AG04450 (cell line): ENCODE results near the gene RAB3B. TPM values are rescaled to one million over a fixed set of nuclear protein-coding genes. Genes with fewer than 3 reads are reported as not detected.

Source experiments
- CTCF ChIA-PET: fragments of 300-600, 350-600 bp; formaldehyde crosslinking; extraction: SDS; loops from one replicate; lab custom pipeline; 2022; ENCODE audit warnings: antibody characterized with exemption, inconsistent platforms; lab: Charles Lee
- POLR2A ChIA-PET: fragments of 350-600 bp; formaldehyde crosslinking; extraction: SDS; loops from one replicate; lab custom pipeline; 2021; ENCODE audit warnings: antibody characterized with exemption, inconsistent platforms; lab: Yijun Ruan, JAX
- DNase-seq: peaks from one replicate; pipeline ENCODE4 v3.0.0-alpha.2; 2011; ENCODE audit warnings: low read depth, low spot score
- H3K27ac ChIP-seq: one replicate; pipeline ENCODE4 v1.5.1; 2012; ENCODE audit warnings: low read depth, low read length, control low read depth
- H3K27me3 ChIP-seq: one replicate; pipeline ENCODE4 v1.6.0; 2012; ENCODE audit warnings: low read length; ENCODE audit not compliant: control insufficient read depth, insufficient read depth
- H3K4me3 ChIP-seq: 2 replicates; pipeline ENCODE4 v1.5.1; 2011; ENCODE audit warnings: mild to moderate bottlenecking, low read depth, low read length, control low read depth
- H3K9me3 ChIP-seq: 2 replicates; pipeline ENCODE4 v1.5.1; 2012; ENCODE audit warnings: low read length; ENCODE audit not compliant: control insufficient read depth, insufficient read depth
- CTCF ChIP-seq: IDR thresholded peaks from 2 replicates; pipeline ENCODE4 v1.5.1; 2011; ENCODE audit warnings: low read depth, low read length, control low read depth, inconsistent platforms
- polyA plus RNA-seq: library from polyadenylated mRNA; depleted of rRNA; stranded (reverse); fragments of >200 nt; gene quantifications from 2 replicates; pipeline ENCODE4 v1.2.3, GENCODE V29; 2011

The RAB3B gene
- polyA plus RNA-seq, 1 experiment: 28.6 TPM

GRCh38 chr1:51946300-51946699, 44.2 kb downstream of the RAB3B start:
- CTCF ChIA-PET: no interaction called here

GRCh38 chr1:51945591-51945990, 44.9 kb downstream of the RAB3B start:
- Histone ChIP-seq H3K27ac (no peak overlapping the region), H3K27me3 (no peaks in the 10 kb centered on the region), H3K9me3 (peaks cover 18% of the 10 kb centered on the region), H3K4me3 (no peak overlapping the region)
- ChIA-PET CTCF (no interaction called here), POLR2A (interaction anchor here (0.9 kb wide), 1 partner anchor 16 kb away, joined by 3 read pairs; no protein-coding TSS in a partner anchor)
- no peak for DNase-seq
- no peak for TF ChIP-seq CTCF

More at GRCh38 chr1:51946300-51946699, 44.2 kb downstream of the RAB3B start:
- Histone ChIP-seq H3K27me3 (no peaks in the 10 kb centered on the region), H3K27ac (no peak overlapping the region), H3K4me3 (no peak overlapping the region), H3K9me3 (peaks cover 15% of the 10 kb centered on the region)
- no peak for TF ChIP-seq CTCF
- no peak for DNase-seq
- POLR2A ChIA-PET: interaction anchor here (0.9 kb wide), 1 partner anchor 16 kb away, joined by 3 read pairs; no protein-coding TSS in a partner anchor

GRCh38 chr1:51942281-51942680, 48.2 kb downstream of the RAB3B start:
- ChIA-PET CTCF (no interaction called here), POLR2A (no interaction called here)
- no peak for DNase-seq
- TF ChIP-seq CTCF: no peak
- H3K27me3 ChIP-seq: no peaks in the 10 kb centered on the region
- no peak overlapping the region for H3K4me3 ChIP-seq
- H3K9me3 ChIP-seq: peaks cover 9% of the 10 kb centered on the region; the same call in 1 of the 2 replicates
- no peak overlapping the region for H3K27ac ChIP-seq

- no peaks in the 10 kb centered on the region for H3K27me3 ChIP-seq
- CTCF ChIA-PET: no interaction called here
- peaks cover 9% of the 10 kb centered on the region; the same call in 1 of the 2 replicates for H3K9me3 ChIP-seq
- no peak for TF ChIP-seq CTCF
- no peak overlapping the region for H3K4me3 ChIP-seq
- no peak for DNase-seq
- POLR2A ChIA-PET: no interaction called here
- no peak overlapping the region for H3K27ac ChIP-seq
These were observed 49.0 kb downstream of the RAB3B start for GRCh38 chr1:51941528-51941927.

- H3K27ac ChIP-seq: no peak overlapping the region
- H3K4me3 ChIP-seq: no peak overlapping the region
- no peak for TF ChIP-seq CTCF
- ChIA-PET CTCF (interaction anchor here (1.2 kb wide), 1 partner anchor 41 kb away, joined by 3 read pairs; no protein-coding TSS in a partner anchor), POLR2A (no interaction called here)
- peaks cover 9% of the 10 kb centered on the region; the same call in 1 of the 2 replicates for H3K9me3 ChIP-seq
- no peak for DNase-seq
- H3K27me3 ChIP-seq: no peaks in the 10 kb centered on the region
These were observed 53.4 kb downstream of the RAB3B start for GRCh38 chr1:51937112-51937511.
